Smooth muscle cell (in vitro differentiated cells): ENCODE results near the gene BET1L. TPM values are rescaled to one million over a fixed set of nuclear protein-coding genes. Genes with fewer than 3 reads are reported as not detected.

Experiments used
- DNase-seq: peaks from one replicate; lab custom pipeline; 2025; ENCODE audit not compliant: unreplicated experiment; lab: John Stamatoyannopoulos, UW
- H2AFZ ChIP-seq: fragments of 200-600 bp; sonication (generic); 2 replicates; pipeline ENCODE4 v1.6.0; 2016; ENCODE audit warnings: antibody characterized with exemption, low read depth, mild to moderate bottlenecking
- H3F3A ChIP-seq: fragments of 200-600 bp; sonication (generic); 2 replicates; pipeline ENCODE4 v1.6.0; 2017; ENCODE audit warnings: antibody characterized with exemption, low read depth
- H3K27ac ChIP-seq: fragments of 200-600 bp; sonication (generic); 2 replicates; pipeline ENCODE4 v1.5.1; 2016; ENCODE audit warnings: low read depth, mild to moderate bottlenecking
- H3K27me3 ChIP-seq: fragments of 200-600 bp; sonication (generic); 2 replicates; pipeline ENCODE4 v1.6.1; 2016; ENCODE audit warnings: low read depth, mild to moderate bottlenecking
- H3K36me3 ChIP-seq: fragments of 200-600 bp; sonication (generic); 2 replicates; pipeline ENCODE4 v1.5.1; 2016; ENCODE audit warnings: low read depth
- H3K4me1 ChIP-seq: fragments of 200-600 bp; sonication (generic); 2 replicates; pipeline ENCODE4 v1.5.1; 2016; ENCODE audit warnings: low read depth
- H3K4me2 ChIP-seq: fragments of 200-600 bp; sonication (generic); 2 replicates; pipeline ENCODE4 v1.6.0; 2016; ENCODE audit warnings: mild to moderate bottlenecking
- H3K4me3 ChIP-seq: fragments of 200-600 bp; sonication (generic); 2 replicates; pipeline ENCODE4 v1.5.1; 2016; ENCODE audit warnings: mild to moderate bottlenecking
- H3K79me2 ChIP-seq: fragments of 200-600 bp; sonication (generic); 2 replicates; pipeline ENCODE4 v1.6.0; 2016; ENCODE audit warnings: low read depth, mild to moderate bottlenecking
- H3K9ac ChIP-seq: fragments of 200-600 bp; sonication (generic); 2 replicates; pipeline ENCODE4 v1.6.0; 2016; ENCODE audit warnings: low read depth
- H3K9me3 ChIP-seq: fragments of 200-600 bp; sonication (generic); replicated peaks from 2 replicates; pipeline ENCODE4 v1.5.1; 2016; ENCODE audit warnings: low read depth
- H4K20me1 ChIP-seq: fragments of 200-600 bp; sonication (generic); 2 replicates; pipeline ENCODE4 v1.6.0; 2016; ENCODE audit warnings: low read depth
- WGBS: methylation state at CpG from one replicate; pipeline ENCODE4 v1.1.7; 2016; ENCODE audit warnings: low lambda C conversion rate; 5-methylcytosine and 5-hydroxymethylcytosine counted together
- polyA plus RNA-seq: library from polyadenylated mRNA; unstranded; fragments of >200 nt; fragmentation: Nextera tagmentation; extraction: Ambion mirVana; gene quantifications from 2 replicates; pipeline ENCODE4 v1.2.1, GENCODE V29; 2016
- total RNA-seq: library from RNA; depleted of rRNA; stranded (reverse); fragments of >200 nt; gene quantifications from 2 replicates; pipeline ENCODE4 v1.2.3, GENCODE V29; 2014
- TF ChIP-seq, protein P1 (sequence below): fragments of 200-600 bp; sonication (generic); IDR thresholded peaks from 2 replicates; pipeline ENCODE4 v1.5.1; 2017; ENCODE audit warnings: borderline replicate concordance, mild to moderate bottlenecking, antibody characterized with exemption; ENCODE audit not compliant: insufficient read depth, poor library complexity, severe bottlenecking

BET1L gene
- total and polyA plus RNA-seq, 2 experiments from 2014 or later: 40.5 to 97.4 TPM

- Histone ChIP-seq H3K9me3 (no peaks in the 10 kb centered on the region), H3K27me3 (no peaks in the 10 kb centered on the region), H3K27ac (peak overlapping the region; percentile 99), H3K4me3 (no peak overlapping the region), H3F3A (peaks cover 40% of the 10 kb centered on the region), H2AFZ (no peak overlapping the region), H3K79me2 (peaks cover 48% of the 10 kb centered on the region), H4K20me1 (peaks cover 53% of the 10 kb centered on the region), H3K4me1 (peaks cover 16% of the 10 kb centered on the region), H3K9ac (peak overlapping the region; percentile 95), H3K4me2 (peak overlapping the region; percentile 96), H3K36me3 (no peaks in the 10 kb centered on the region)
- DNase-seq: no peak
- 97% methylated on average over 5 of the region's 5 CpGs for WGBS
- TF ChIP-seq, protein P1, sequence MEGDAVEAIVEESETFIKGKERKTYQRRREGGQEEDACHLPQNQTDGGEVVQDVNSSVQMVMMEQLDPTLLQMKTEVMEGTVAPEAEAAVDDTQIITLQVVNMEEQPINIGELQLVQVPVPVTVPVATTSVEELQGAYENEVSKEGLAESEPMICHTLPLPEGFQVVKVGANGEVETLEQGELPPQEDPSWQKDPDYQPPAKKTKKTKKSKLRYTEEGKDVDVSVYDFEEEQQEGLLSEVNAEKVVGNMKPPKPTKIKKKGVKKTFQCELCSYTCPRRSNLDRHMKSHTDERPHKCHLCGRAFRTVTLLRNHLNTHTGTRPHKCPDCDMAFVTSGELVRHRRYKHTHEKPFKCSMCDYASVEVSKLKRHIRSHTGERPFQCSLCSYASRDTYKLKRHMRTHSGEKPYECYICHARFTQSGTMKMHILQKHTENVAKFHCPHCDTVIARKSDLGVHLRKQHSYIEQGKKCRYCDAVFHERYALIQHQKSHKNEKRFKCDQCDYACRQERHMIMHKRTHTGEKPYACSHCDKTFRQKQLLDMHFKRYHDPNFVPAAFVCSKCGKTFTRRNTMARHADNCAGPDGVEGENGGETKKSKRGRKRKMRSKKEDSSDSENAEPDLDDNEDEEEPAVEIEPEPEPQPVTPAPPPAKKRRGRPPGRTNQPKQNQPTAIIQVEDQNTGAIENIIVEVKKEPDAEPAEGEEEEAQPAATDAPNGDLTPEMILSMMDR: no peak
Observed at GRCh38 chr11:210803-211180, 3.6 kb upstream of the BET1L start.

DNA sequence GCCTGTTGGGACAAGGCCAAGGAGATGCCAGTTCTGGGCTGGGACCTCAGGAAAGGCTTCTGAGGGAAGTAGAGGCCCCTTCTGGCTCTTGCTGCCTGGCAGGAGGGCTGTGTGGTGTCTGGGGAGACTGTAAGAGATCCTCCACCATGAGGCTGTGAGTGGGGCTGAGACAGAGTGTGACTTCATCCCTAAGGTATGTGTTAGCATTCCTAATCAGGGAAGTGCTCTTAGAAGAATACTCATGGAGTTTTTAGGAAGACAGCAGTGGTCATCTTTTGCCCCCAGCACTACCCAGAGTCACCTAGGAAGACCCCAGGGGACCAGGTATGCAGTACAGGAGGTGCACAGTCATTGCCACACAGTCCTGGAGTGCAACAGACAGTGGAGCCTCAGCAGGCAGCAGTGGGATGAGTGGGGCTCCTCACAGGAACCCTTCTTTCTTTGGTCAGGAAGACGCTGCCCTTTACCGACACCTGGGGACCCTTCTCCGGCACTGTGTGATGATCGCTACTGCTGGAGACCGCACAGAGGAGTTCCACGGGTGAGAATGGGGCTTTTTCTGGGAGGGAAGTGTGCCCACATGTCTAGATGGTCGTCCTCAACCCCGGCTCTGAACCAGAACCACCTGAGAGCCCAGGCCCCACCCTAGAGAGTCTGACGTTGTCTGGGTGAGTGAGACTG, 3.1 kb upstream of the BET1L start:
- Histone ChIP-seq H3K4me1 (peaks cover 17% of the 10 kb centered on the region), H3K9ac (peak overlapping the region; percentile 95), H3K36me3 (no peaks in the 10 kb centered on the region), H3F3A (peaks cover 35% of the 10 kb centered on the region), H3K4me3 (peak overlapping the region; percentile 94), H3K9me3 (no peaks in the 10 kb centered on the region), H3K4me2 (peak overlapping the region; percentile 96), H3K27me3 (no peaks in the 10 kb centered on the region), H3K79me2 (peaks cover 54% of the 10 kb centered on the region), H2AFZ (no peak overlapping the region), H4K20me1 (peaks cover 59% of the 10 kb centered on the region), H3K27ac (peak overlapping the region; percentile 99)
- TF ChIP-seq, protein P1: no peak
- no peak for DNase-seq
- WGBS: 91% methylated on average over 9 of the region's 9 CpGs

DNA sequence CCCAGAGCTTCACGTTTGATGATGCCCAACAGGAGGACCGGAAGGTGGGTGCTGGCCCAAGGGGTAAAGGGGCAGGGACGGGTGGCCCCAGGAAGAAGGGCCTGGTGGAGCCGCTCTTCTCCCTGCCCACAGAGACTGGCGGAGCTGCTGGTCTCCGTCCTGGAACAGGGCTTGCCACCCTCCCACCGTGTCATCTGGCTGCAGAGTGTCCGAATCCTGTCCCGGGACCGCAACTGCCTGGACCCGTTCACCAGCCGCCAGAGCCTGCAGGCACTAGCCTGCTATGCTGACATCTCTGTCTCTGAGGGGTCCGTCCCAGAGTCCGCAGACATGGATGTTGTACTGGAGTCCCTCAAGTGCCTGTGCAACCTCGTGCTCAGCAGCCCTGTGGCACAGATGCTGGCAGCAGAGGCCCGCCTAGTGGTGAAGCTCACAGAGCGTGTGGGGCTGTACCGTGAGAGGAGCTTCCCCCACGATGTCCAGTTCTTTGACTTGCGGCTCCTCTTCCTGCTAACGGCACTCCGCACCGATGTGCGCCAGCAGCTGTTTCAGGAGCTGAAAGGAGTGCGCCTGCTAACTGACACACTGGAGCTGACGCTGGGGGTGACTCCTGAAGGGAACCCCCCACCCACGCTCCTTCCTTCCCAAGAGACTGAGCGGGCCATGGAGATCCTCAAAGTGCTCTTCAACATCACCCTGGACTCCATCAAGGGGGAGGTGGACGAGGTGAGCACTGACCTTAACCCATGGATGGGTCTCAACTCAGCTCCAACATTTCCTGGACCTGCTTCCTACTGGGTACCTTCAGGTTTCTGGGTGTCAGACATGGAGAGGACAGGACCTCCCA, 2.3 kb upstream of the BET1L start:
- Histone ChIP-seq H3K4me3 (peak overlapping the region; percentile 94), H3K27me3 (no peaks in the 10 kb centered on the region), H3K4me1 (peaks cover 17% of the 10 kb centered on the region), H3K4me2 (peak overlapping the region; percentile 96), H3F3A (peaks cover 27% of the 10 kb centered on the region), H3K27ac (peak overlapping the region; percentile 99), H4K20me1 (peaks cover 66% of the 10 kb centered on the region), H3K9ac (peak overlapping the region; percentile 95), H2AFZ (no peak overlapping the region), H3K36me3 (no peaks in the 10 kb centered on the region), H3K9me3 (no peaks in the 10 kb centered on the region), H3K79me2 (peaks cover 61% of the 10 kb centered on the region)
- DNase-seq: no peak
- TF ChIP-seq, protein P1: no peak
- 69% methylated on average over 29 of the region's 29 CpGs for WGBS
